Ureter (tissue), 1 donor: ENCODE data around the gene SOX12. TPM values are rescaled to one million over a fixed set of nuclear protein-coding genes. Genes with fewer than 3 reads are reported as not detected.
A peak's percentile ranks its signal among the peaks of the same experiment; 100 is the strongest.

ENCODE experiments used
- DNase-seq: peaks from one replicate; pipeline ENCODE4 v3.0.0-alpha.2; 2020; ENCODE audit warnings: low spot score
- total RNA-seq: library from RNA; stranded (reverse); gene quantifications from one replicate; pipeline ENCODE4 v1.2.4, GENCODE V29; 2023
- donor health status: DM: yes; HTN: yes; CAD: no.

Gene SOX12
- total RNA-seq, 1 donor from 2014 or later = 7.4 TPM

GRCh38 chr20:301886-302848, 23.2 kb upstream of the SOX12 start:
- DNase-seq = no peak

GRCh38 chr20:305745-306144, 19.6 kb upstream of the SOX12 start:
- DNase-seq = no peak

- DNase-seq = no peak
Observed at GRCh38 chr20:308427-309038, 16.8 kb upstream of the SOX12 start.

GRCh38 chr20:309306-309840, 16.0 kb upstream of the SOX12 start:
- no peak for DNase-seq

GRCh38 chr20:309841-310644, 15.3 kb upstream of the SOX12 start:
- peak; percentile 97 for DNase-seq

GRCh38 chr20:310645-311044, 14.7 kb upstream of the SOX12 start:
- DNase-seq = no peak

GRCh38 chr20:311609-312008, 13.7 kb upstream of the SOX12 start:
- no peak for DNase-seq

GRCh38 chr20:312067-312466, 13.3 kb upstream of the SOX12 start:
- DNase-seq = no peak

GRCh38 chr20:312866-313265, 12.5 kb upstream of the SOX12 start:
- DNase-seq = no peak

GRCh38 chr20:313402-313801, 11.9 kb upstream of the SOX12 start:
- DNase-seq = no peak

- no peak for DNase-seq
Observed at GRCh38 chr20:313948-314347, 11.4 kb upstream of the SOX12 start.

- no peak for DNase-seq
Observed at GRCh38 chr20:316316-317068, 8.9 kb upstream of the SOX12 start.

- peak; percentile 92 for DNase-seq
Observed at GRCh38 chr20:324177-325044, 941 bp upstream of the SOX12 start.

- peak; percentile 76 for DNase-seq
Observed at GRCh38 chr20:325889-326644, 715 bp downstream of the SOX12 start.

- peak; percentile 57 for DNase-seq
Observed at GRCh38 chr20:326645-327185, 1.4 kb downstream of the SOX12 start.

GRCh38 chr20:327186-328026, 2.1 kb downstream of the SOX12 start:
- peak; percentile 89 for DNase-seq

GRCh38 chr20:328027-328974, 2.9 kb downstream of the SOX12 start:
- DNase-seq = no peak
